H1 (cell line): ENCODE data around the gene ELP4. TPM values are rescaled to one million over a fixed set of nuclear protein-coding genes. Genes with fewer than 3 reads are reported as not detected.

ENCODE experiments used
- CTCF ChIA-PET: fragments of 300-600 bp; sonication (Branson Sonifier 250); formaldehyde crosslinking; loops from one replicate; lab custom pipeline; 2021; ENCODE audit not compliant: partially characterized antibody; lab: Charles Lee
- POLR2A ChIA-PET: fragments of 300-600 bp; sonication (Branson Sonifier 250); formaldehyde crosslinking; loops from one replicate; lab custom pipeline; 2021; ENCODE audit warnings: inconsistent platforms; ENCODE audit not compliant: partially characterized antibody; lab: Charles Lee
- DNase-seq, 2 experiments: peaks; one replicate each; pipeline versions ENCODE4 v3.0.0 to v3.0.0-alpha.2; 2010 to 2022; ENCODE audit warnings: low spot score in 2 of 2, low read depth in 1 of 2, mixed read lengths in 1 of 2
- FAIRE-seq: peaks from 2 replicates; lab custom pipeline; 2011; peaks lifted over from hg19 to GRCh38; lab: Jason Lieb, UNC
- H2AFZ ChIP-seq: 2 replicates; pipeline ENCODE4 v1.8.1; 2012; ENCODE audit warnings: low read length, inconsistent platforms
- H2AK5ac ChIP-seq: 2 replicates; pipeline ENCODE4 v1.6.1; 2013; ENCODE audit warnings: low read depth, low read length
- H2BK120ac ChIP-seq: replicated peaks from 2 replicates; pipeline ENCODE3; 2013; ENCODE audit warnings: low read depth, low read length, inconsistent platforms
- H2BK12ac ChIP-seq: 2 replicates; pipeline ENCODE4 v1.6.1; 2013; ENCODE audit warnings: low read depth, low read length
- H2BK15ac ChIP-seq: 2 replicates; pipeline ENCODE4 v1.6.1; 2013; ENCODE audit warnings: low read length
- H2BK20ac ChIP-seq: 2 replicates; pipeline ENCODE4 v1.6.1; 2013; ENCODE audit warnings: low read length
- H2BK5ac ChIP-seq: 2 replicates; pipeline ENCODE4 v1.6.1; 2013; ENCODE audit warnings: low read depth, low read length
- H3K14ac ChIP-seq: 2 replicates; pipeline ENCODE4 v1.6.1; 2013; ENCODE audit warnings: inconsistent platforms; ENCODE audit not compliant: insufficient read length
- H3K18ac ChIP-seq: 2 replicates; pipeline ENCODE4 v1.6.1; 2013; ENCODE audit warnings: low read length; ENCODE audit errors: extremely low read depth
- H3K23ac ChIP-seq: 2 replicates; pipeline ENCODE4 v1.6.1; 2013; ENCODE audit warnings: inconsistent platforms; ENCODE audit not compliant: insufficient read length
- H3K23me2 ChIP-seq: 2 replicates; pipeline ENCODE4 v1.6.1; 2013; ENCODE audit warnings: low read depth, low read length
- H3K27ac ChIP-seq: 2 replicates; pipeline ENCODE4 v1.6.1; 2011; ENCODE audit warnings: low read depth, low read length, inconsistent platforms
- H3K27me3 ChIP-seq, 4 experiments: replicated peaks in 1 of 4; 1 replicate in 1 of 4; 2 replicates in 3 of 4; pipeline versions ENCODE4 v1.6.1 to v1.8.1; 2011 to 2013; ENCODE audit warnings: low read length in 3 of 4, mild to moderate bottlenecking in 3 of 4, inconsistent platforms in 2 of 4, mixed read lengths in 2 of 4, moderate library complexity in 1 of 4; ENCODE audit not compliant: control insufficient read depth in 3 of 4, insufficient read depth in 3 of 4; ENCODE audit errors: extremely low read depth in 1 of 4
- H3K36me3 ChIP-seq, 4 experiments: 2 replicates each; pipeline versions ENCODE4 v1.6.1 to v1.8.1; 2011 to 2013; ENCODE audit warnings: mild to moderate bottlenecking in 4 of 4, low read length in 3 of 4, moderate library complexity in 2 of 4, control low read depth in 1 of 4, inconsistent platforms in 1 of 4; ENCODE audit not compliant: insufficient read depth in 4 of 4, control insufficient read depth in 2 of 4
- H3K4ac ChIP-seq: replicated peaks from 2 replicates; pipeline ENCODE3; 2013; ENCODE audit warnings: low read length, low read depth, mixed read lengths, inconsistent platforms; ENCODE audit not compliant: insufficient read length
- H3K4me1 ChIP-seq, 4 experiments: replicated peaks in 1 of 4; 1 replicate in 1 of 4; 2 replicates in 3 of 4; pipeline versions ENCODE4 v1.6.1 to v1.8.1; 2011 to 2013; ENCODE audit warnings: low read length in 3 of 4, inconsistent platforms in 2 of 4, mixed read lengths in 1 of 4; ENCODE audit not compliant: insufficient read depth in 4 of 4, control insufficient read depth in 3 of 4
- H3K4me2 ChIP-seq, 2 experiments: 2 replicates each; pipeline versions ENCODE4 v1.6.1 to v1.8.1; 2011 to 2013; ENCODE audit warnings: low read depth in 2 of 2, low read length in 2 of 2, control low read depth in 1 of 2, inconsistent platforms in 1 of 2, mild to moderate bottlenecking in 1 of 2; ENCODE audit not compliant: insufficient read depth in 1 of 2
- H3K4me3 ChIP-seq, 4 experiments: fragments of 200-600, 300-600 bp in 1 of 4; sonication (generic), shearing (Covaris generic), sonication (Bioruptor Twin) in 1 of 4; 2 replicates each; pipeline versions ENCODE4 v1.5.1 to v1.8.1; 2011 to 2016; ENCODE audit warnings: low read length in 4 of 4, low read depth in 3 of 4, control low read depth in 2 of 4, inconsistent platforms in 2 of 4, mild to moderate bottlenecking in 2 of 4, mixed read lengths in 1 of 4, moderate library complexity in 1 of 4; ENCODE audit not compliant: insufficient read depth in 2 of 4; ENCODE audit errors: extremely low read depth in 1 of 4
- H3K56ac ChIP-seq: replicated peaks from 2 replicates; pipeline ENCODE3; 2013; ENCODE audit warnings: low read depth, mild to moderate bottlenecking, mixed read lengths, low read length, inconsistent platforms; ENCODE audit not compliant: insufficient read length
- H3K79me1 ChIP-seq: 2 replicates; pipeline ENCODE4 v1.6.1; 2013; ENCODE audit warnings: low read depth, low read length, control low read depth
- H3K79me2 ChIP-seq, 2 experiments: 2 replicates each; pipeline versions ENCODE4 v1.6.1 to v1.8.1; 2012 to 2013; ENCODE audit warnings: low read length in 2 of 2, mild to moderate bottlenecking in 2 of 2, inconsistent platforms in 1 of 2; ENCODE audit not compliant: insufficient read depth in 2 of 2, control insufficient read depth in 1 of 2
- H3K9ac ChIP-seq, 4 experiments: replicated peaks in 1 of 4; 1 replicate in 1 of 4; 2 replicates in 3 of 4; pipeline versions ENCODE4 v1.6.1 to v1.8.1; 2011 to 2013; ENCODE audit warnings: low read depth in 3 of 4, low read length in 3 of 4, control low read depth in 2 of 4, mild to moderate bottlenecking in 2 of 4, moderate library complexity in 2 of 4, inconsistent platforms in 1 of 4; ENCODE audit errors: extremely low read depth in 1 of 4
- H3K9me3 ChIP-seq, 2 experiments: 2 replicates each; pipeline versions ENCODE4 v1.6.1 to v1.8.1; 2012 to 2013; ENCODE audit warnings: mild to moderate bottlenecking in 2 of 2, moderate library complexity in 2 of 2, control low read depth in 1 of 2, inconsistent platforms in 1 of 2, low read depth in 1 of 2, low read length in 1 of 2, mixed read lengths in 1 of 2; ENCODE audit not compliant: insufficient read depth in 2 of 2
- H4K20me1 ChIP-seq, 2 experiments: replicated peaks in 1 of 2; 2 replicates each; pipeline versions ENCODE3 to v1.8.1; 2011 to 2013; ENCODE audit warnings: inconsistent platforms in 2 of 2, low read length in 2 of 2, mild to moderate bottlenecking in 1 of 2; ENCODE audit not compliant: insufficient read depth in 2 of 2, control insufficient read depth in 1 of 2
- H4K5ac ChIP-seq: 2 replicates; pipeline ENCODE4 v1.6.1; 2013; ENCODE audit warnings: low read length, low read depth, mixed read lengths, inconsistent platforms; ENCODE audit not compliant: insufficient read length
- H4K8ac ChIP-seq: 2 replicates; pipeline ENCODE4 v1.8.0; 2013; ENCODE audit warnings: mild to moderate bottlenecking, moderate library complexity, low read length, inconsistent platforms; ENCODE audit not compliant: insufficient read depth; ENCODE audit errors: extremely low read depth
- H4K91ac ChIP-seq: replicated peaks from 2 replicates; pipeline ENCODE3; 2013; ENCODE audit warnings: low read length, mixed read lengths, inconsistent platforms; ENCODE audit not compliant: insufficient read length
- BACH1 ChIP-seq: IDR thresholded peaks from 2 replicates; pipeline ENCODE4 v1.6.1; 2012; ENCODE audit warnings: low read length, improper control_type of control experiment
- CTBP2 ChIP-seq: IDR thresholded peaks from 2 replicates; pipeline ENCODE4 v1.7.0; 2011; ENCODE audit warnings: borderline replicate concordance, mild to moderate bottlenecking, moderate library complexity, mixed read lengths, low read length; ENCODE audit not compliant: insufficient read depth, insufficient read length
- HDAC6 ChIP-seq: IDR thresholded peaks from one replicate; pipeline ENCODE4 v1.7.1; 2012; ENCODE audit warnings: low read depth, mild to moderate bottlenecking, inconsistent platforms, low read length, moderate library complexity
- SP4 ChIP-seq: IDR thresholded peaks from 2 replicates; pipeline ENCODE4 v1.6.1; 2012; ENCODE audit warnings: low read length, inconsistent platforms
- WGBS, 2 experiments: shearing (Covaris generic) in 1 of 2; methylation state at CpG; one replicate each; pipeline versions ENCODE4 v1.1.6 to v1.1.7; 2013 to 2015; ENCODE audit warnings: low lambda C conversion rate in 2 of 2, mixed read lengths in 2 of 2, inconsistent platforms in 1 of 2, low coverage in 1 of 2, missing lambda C conversion rate in 1 of 2; ENCODE audit not compliant: insufficient replicate concordance in 2 of 2, insufficient coverage in 1 of 2, insufficient read length in 1 of 2; ENCODE audit errors: extremely low coverage in 1 of 2, missing lambda C conversion rate in 1 of 2; 5-methylcytosine and 5-hydroxymethylcytosine counted together
- polyA plus RNA-seq, 7 experiments: library from polyadenylated mRNA; depleted of rRNA in 3 of 7; stranded (reverse) in 5 of 7; unstranded in 2 of 7; fragments of >200 nt in 5 of 7; fragments of 200-250 nt in 2 of 7; gene quantifications; 1 replicate in 5 of 7; 2 replicates in 1 of 7; 4 replicates in 1 of 7; pipeline versions ENCODE4 v1.2.1 to v1.2.3, GENCODE V29; 2011 to 2013; ENCODE audit warnings: missing spikeins in 2 of 7, mixed read lengths in 2 of 7
- total RNA-seq: library from RNA; stranded (reverse); fragmentation: NEBNext Ultra II Directional; extraction: Animal tissue kit (Norgen Biotek cat#: 25700); gene quantifications from 2 replicates; pipeline ENCODE4 v1.2.1, GENCODE V29; 2021
- TF ChIP-seq, protein P1 (sequence below): IDR thresholded peaks from 2 replicates; pipeline ENCODE4 v1.6.1; 2011; ENCODE audit warnings: low read length, improper control_type of control experiment

ELP4 gene
- total and polyA plus RNA-seq, 2 of the 8 experiments (the other 6 are each of a cell fraction or from before 2014, with no cell fraction given) = 14.0 to 18.6 TPM

GRCh38 chr11:31492320-31492913 lies 17.1 kb upstream of the ELP4 start:
- Histone ChIP-seq H2BK5ac (no peak overlapping the region), H3K56ac (no peak overlapping the region), H3K36me3 (peaks cover 0 to 16% (median 0%) of the 10 kb centered on the region in 4 experiments; a peak in 3 of 8 replicates), H3K23me2 (no peaks in the 10 kb centered on the region), H2BK20ac (no peak overlapping the region), H4K8ac (no peak overlapping the region), H3K79me2 (peaks cover under 1 to 63% of the 10 kb centered on the region in 2 experiments; a peak in 2 of 4 replicates), H3K4me3 (no peak overlapping the region), H3K4me1 (0 out of 7 replicates have a peak, but pooled peaks cover 0 to 2% (median 0%) of the 10 kb centered on the region in 4 experiments), H3K9ac (no peak overlapping the region), H3K79me1 (peaks cover 3% of the 10 kb centered on the region), H2AK5ac (no peak overlapping the region), H3K27me3 (no peaks in the 10 kb centered on the region), H3K18ac (no peak overlapping the region)
- CTCF ChIA-PET = interaction anchor here (2.2 kb wide), 1 partner anchor 466 kb away, joined by 6 read pairs; no protein-coding TSS in a partner anchor
- no peak for DNase-seq
- TF ChIP-seq CTBP2 (no peak), BACH1 (no peak), SP4 (no peak), HDAC6 (no peak)
- TF ChIP-seq, protein P1, sequence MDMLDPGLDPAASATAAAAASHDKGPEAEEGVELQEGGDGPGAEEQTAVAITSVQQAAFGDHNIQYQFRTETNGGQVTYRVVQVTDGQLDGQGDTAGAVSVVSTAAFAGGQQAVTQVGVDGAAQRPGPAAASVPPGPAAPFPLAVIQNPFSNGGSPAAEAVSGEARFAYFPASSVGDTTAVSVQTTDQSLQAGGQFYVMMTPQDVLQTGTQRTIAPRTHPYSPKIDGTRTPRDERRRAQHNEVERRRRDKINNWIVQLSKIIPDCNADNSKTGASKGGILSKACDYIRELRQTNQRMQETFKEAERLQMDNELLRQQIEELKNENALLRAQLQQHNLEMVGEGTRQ = no peak
- TF ChIP-seq, all 59 proteins: peak for 0
- H3K9me3 ChIP-seq = peaks cover 6 to 7% of the 10 kb centered on the region in 2 experiments; a peak in 1 of 4 replicates
- FAIRE-seq = no peak
- no peak overlapping the region for H3K27ac ChIP-seq
- no peak overlapping the region for H2AFZ ChIP-seq
- no peaks in the 10 kb centered on the region for H4K20me1 ChIP-seq
- H4K91ac ChIP-seq = no peak overlapping the region
- H2BK15ac ChIP-seq = no peak overlapping the region
- H2BK12ac ChIP-seq = no peak overlapping the region
- 87% methylated on average over 2 of the region's 2 CpGs; no CpG with 5 or more reads in 1 of the 2 experiments for WGBS, 2 experiments
- no peak overlapping the region for H4K5ac ChIP-seq
- H3K14ac ChIP-seq = no peak overlapping the region
- H3K4ac ChIP-seq = no peak overlapping the region
- POLR2A ChIA-PET = interaction anchor here (1.7 kb wide), 1 partner anchor 16 kb away, joined by 5 read pairs; no protein-coding TSS in a partner anchor
- H2BK120ac ChIP-seq = no peak overlapping the region
- H3K23ac ChIP-seq = no peak overlapping the region
- no peak overlapping the region for H3K4me2 ChIP-seq
